Endothelial cell of umbilical vein (primary cell): ENCODE results near the gene ERAL1. TPM values are rescaled to one million over a fixed set of nuclear protein-coding genes. Genes with fewer than 3 reads are reported as not detected.

ENCODE experiments used
- BruUV-seq: library from RNA; stranded (reverse); fragments of 400-500 nt; replicated peaks from 2 replicates; lab custom pipeline; 2021; lab: Mats Ljungman, UMichigan
- CTCF ChIA-PET: fragments of 300-600, 350-600 bp; sonication (Branson Sonifier 250); formaldehyde crosslinking; loops from one replicate; lab custom pipeline; 2021; ENCODE audit warnings: antibody characterized with exemption, inconsistent platforms; lab: Charles Lee
- POLR2A ChIA-PET: fragments of 300-600, 350-600 bp; sonication (Branson Sonifier 250); formaldehyde crosslinking; loops from one replicate; lab custom pipeline; 2021; ENCODE audit warnings: antibody characterized with exemption, inconsistent platforms; lab: Charles Lee
- DNase-seq: peaks from one replicate; pipeline ENCODE4 v3.0.0-alpha.2; 2011; ENCODE audit warnings: low read depth, low spot score
- FAIRE-seq: peaks from 2 replicates; lab custom pipeline; 2011; peaks lifted over from hg19 to GRCh38; lab: Jason Lieb, UNC
- H2AFZ ChIP-seq: 2 replicates; pipeline ENCODE4 v1.6.0; 2012; ENCODE audit warnings: low read depth, low read length, control low read depth, inconsistent platforms
- H3K27ac ChIP-seq: 2 replicates; pipeline ENCODE4 v1.5.1; 2011; ENCODE audit warnings: low read depth, mild to moderate bottlenecking, control low read depth, low read length, moderate library complexity; ENCODE audit not compliant: insufficient read depth
- H3K27me3 ChIP-seq, 2 experiments: 2 replicates each; pipeline versions ENCODE4 v1.6.0 to v1.6.1; 2011; ENCODE audit warnings: low read length in 2 of 2, mixed read lengths in 1 of 2; ENCODE audit not compliant: control insufficient read depth in 2 of 2, insufficient read depth in 2 of 2
- H3K36me3 ChIP-seq, 2 experiments: 2 replicates in 1 of 2; 3 replicates in 1 of 2; pipeline ENCODE4 v1.5.1; 2011; ENCODE audit warnings: low read length in 2 of 2, mild to moderate bottlenecking in 1 of 2, moderate library complexity in 1 of 2; ENCODE audit not compliant: control insufficient read depth in 2 of 2, insufficient read depth in 2 of 2; ENCODE audit errors: extremely low read depth in 1 of 2
- H3K4me1 ChIP-seq: 3 replicates; pipeline ENCODE4 v1.5.1; 2011; ENCODE audit warnings: mild to moderate bottlenecking, low read length; ENCODE audit not compliant: control insufficient read depth, insufficient read depth; ENCODE audit errors: extremely low read depth
- H3K4me2 ChIP-seq: 2 replicates; pipeline ENCODE4 v1.6.1; 2011; ENCODE audit warnings: low read length, control low read depth, mixed read lengths; ENCODE audit not compliant: insufficient read depth
- H3K4me3 ChIP-seq, 3 experiments: fragments of 200-600 bp in 1 of 3; sonication (generic), shearing (Covaris generic) in 1 of 3; replicated peaks in 1 of 3; 2 replicates each; pipeline ENCODE4 v1.5.1; 2011 to 2016; ENCODE audit warnings: control low read depth in 3 of 3, low read length in 3 of 3, mild to moderate bottlenecking in 2 of 3, inconsistent platforms in 1 of 3, low read depth in 1 of 3, moderate library complexity in 1 of 3; ENCODE audit not compliant: insufficient read depth in 1 of 3
- H3K79me2 ChIP-seq: 2 replicates; pipeline ENCODE4 v1.6.0; 2012; ENCODE audit warnings: low read length, inconsistent platforms; ENCODE audit not compliant: control insufficient read depth, insufficient read depth
- H3K9ac ChIP-seq: replicated peaks from 2 replicates; pipeline ENCODE3; 2011; ENCODE audit warnings: low read length, control low read depth; ENCODE audit not compliant: insufficient read depth; ENCODE audit errors: extremely low read depth
- H3K9me1 ChIP-seq: replicated peaks from 3 replicates; pipeline ENCODE4 v1.6.0; 2011; ENCODE audit warnings: mild to moderate bottlenecking, low read length; ENCODE audit not compliant: control insufficient read depth, insufficient read depth; ENCODE audit errors: extremely low read depth
- H3K9me3 ChIP-seq: replicated peaks from 2 replicates; pipeline ENCODE4 v1.5.1; 2012; ENCODE audit warnings: low read length, inconsistent platforms; ENCODE audit not compliant: control insufficient read depth, insufficient read depth
- H4K20me1 ChIP-seq: replicated peaks from 2 replicates; pipeline ENCODE3; 2011; ENCODE audit warnings: mild to moderate bottlenecking, low read length; ENCODE audit not compliant: control insufficient read depth, insufficient read depth; ENCODE audit errors: extremely low read depth
- EZH2 ChIP-seq: IDR thresholded peaks from 2 replicates; pipeline ENCODE4 v1.6.1; 2012; ENCODE audit warnings: borderline replicate concordance, low read depth, mild to moderate bottlenecking, moderate library complexity, low read length, inconsistent platforms; ENCODE audit not compliant: severe bottlenecking
- FOS ChIP-seq: IDR thresholded peaks from 2 replicates; pipeline ENCODE4 v1.6.1; 2011; ENCODE audit warnings: mild to moderate bottlenecking, low read length, moderate library complexity, borderline replicate concordance; ENCODE audit not compliant: insufficient read depth
- GATA2 ChIP-seq: IDR thresholded peaks from 2 replicates; pipeline ENCODE4 v1.7.0; 2011; ENCODE audit warnings: low read depth, mild to moderate bottlenecking, moderate library complexity, mixed read lengths, low read length; ENCODE audit not compliant: insufficient read length, insufficient read depth
- JUN ChIP-seq: IDR thresholded peaks from 2 replicates; pipeline ENCODE4 v1.6.1; 2011; ENCODE audit warnings: borderline replicate concordance, low read depth; ENCODE audit not compliant: insufficient read length, insufficient read depth
- MYC ChIP-seq: IDR thresholded peaks from one replicate; pipeline ENCODE4 v1.6.1; 2011; ENCODE audit warnings: mild to moderate bottlenecking, low read depth, low read length
- POLR2A ChIP-seq: IDR thresholded peaks from 2 replicates; pipeline ENCODE4 v1.6.1; 2012; ENCODE audit warnings: low read depth, mild to moderate bottlenecking, control low read depth, low read length
- POLR2AphosphoS5 ChIP-seq: IDR thresholded peaks from 2 replicates; pipeline ENCODE4 v1.6.1; 2012; ENCODE audit warnings: low read depth, mild to moderate bottlenecking, control low read depth, low read length, moderate library complexity; ENCODE audit not compliant: insufficient read depth
- dilution Hi-C: fragments of 300-500 bp; cut with MboI; formaldehyde crosslinking; loops from one replicate; pipeline ENCODE4 v1.15.0; 2019; ENCODE audit warnings: low sequenced_read_pairs; ENCODE audit not compliant: extremely low pct_ligation_motif_present
- intact Hi-C: fragments of 100-400 bp; cut with micrococcal nuclease; formaldehyde crosslinking; loops from one replicate; pipeline ENCODE4 v1.10.0; 2022
- polyA plus RNA-seq, 4 experiments: library from polyadenylated mRNA; depleted of rRNA in 3 of 4; stranded (reverse) in 3 of 4; unstranded in 1 of 4; fragments of >200 nt; gene quantifications; 2 replicates each; pipeline versions ENCODE4 v1.2.1 to v1.2.3, GENCODE V29; 2011 to 2012; ENCODE audit warnings: missing spikeins in 1 of 4
- total RNA-seq: library from RNA; stranded (reverse); gene quantifications from 2 replicates; pipeline ENCODE4 v1.2.3, GENCODE V29; 2021
- TF ChIP-seq, protein P1 (sequence below), 2 donors: IDR thresholded peaks; 1 replicate in 1 of 2; 2 replicates in 1 of 2; pipeline ENCODE4 v1.5.1; 2011; ENCODE audit warnings: low read length in 2 of 2, mild to moderate bottlenecking in 2 of 2, moderate library complexity in 2 of 2, control low read depth in 1 of 2, inconsistent platforms in 1 of 2, low read depth in 1 of 2; ENCODE audit not compliant: insufficient read depth in 1 of 2; ENCODE audit errors: extremely low read depth in 1 of 2
- TF ChIP-seq, protein P2 (sequence below): IDR thresholded peaks from 2 replicates; pipeline ENCODE4 v1.6.1; 2011; ENCODE audit not compliant: insufficient read depth, insufficient read length

ERAL1 gene
- total and polyA plus RNA-seq, 2 donors (not counting 3 experiments of a cell fraction or from before 2014, with no cell fraction given), result 58.0 to 86.6 TPM

DNA sequence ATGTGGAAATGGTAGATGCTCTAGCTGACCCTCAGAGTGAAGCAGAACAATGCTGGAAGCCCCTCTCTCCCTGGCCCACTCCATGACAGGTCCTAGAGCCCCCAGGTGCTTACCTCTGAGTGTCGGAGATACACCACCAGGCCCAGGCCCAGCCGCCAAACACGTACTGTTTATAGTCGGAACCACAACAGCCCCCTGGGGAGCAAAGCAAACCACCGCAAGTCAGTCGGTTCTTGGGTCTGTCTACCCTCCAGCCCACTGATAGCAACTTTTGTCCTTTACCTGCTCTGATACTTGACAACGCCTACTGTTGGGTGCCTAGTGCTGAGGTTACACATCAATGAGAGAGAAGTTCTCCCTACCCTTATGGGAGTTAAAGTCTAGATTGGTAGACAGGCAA is 34.0 kb downstream of the ERAL1 start:
- Histone ChIP-seq H3K9ac (no peak overlapping the region), H3K4me1 (peaks cover 38% of the 10 kb centered on the region), H3K4me3 (no peak overlapping the region), H3K4me2 (no peak overlapping the region), H3K27me3 (no peaks in the 10 kb centered on the region), H3K9me1 (no peaks in the 10 kb centered on the region), H3K9me3 (no peaks in the 10 kb centered on the region), H3K27ac (no peak overlapping the region), H3K79me2 (peaks cover 9% of the 10 kb centered on the region), H2AFZ (no peak overlapping the region), H3K36me3 (peaks cover 0 to 18% of the 10 kb centered on the region in 2 experiments), H4K20me1 (no peaks in the 10 kb centered on the region)
- no peak for DNase-seq
- no TSS peak for BruUV-seq
- dilution Hi-C loops, result no loop called here
- no peak for FAIRE-seq
- no peak for TF ChIP-seq JUN
- TF ChIP-seq MYC, result no peak
- no peak for TF ChIP-seq FOS
- TF ChIP-seq POLR2AphosphoS5, result no peak
- TF ChIP-seq POLR2A, result no peak
- TF ChIP-seq, protein P1, sequence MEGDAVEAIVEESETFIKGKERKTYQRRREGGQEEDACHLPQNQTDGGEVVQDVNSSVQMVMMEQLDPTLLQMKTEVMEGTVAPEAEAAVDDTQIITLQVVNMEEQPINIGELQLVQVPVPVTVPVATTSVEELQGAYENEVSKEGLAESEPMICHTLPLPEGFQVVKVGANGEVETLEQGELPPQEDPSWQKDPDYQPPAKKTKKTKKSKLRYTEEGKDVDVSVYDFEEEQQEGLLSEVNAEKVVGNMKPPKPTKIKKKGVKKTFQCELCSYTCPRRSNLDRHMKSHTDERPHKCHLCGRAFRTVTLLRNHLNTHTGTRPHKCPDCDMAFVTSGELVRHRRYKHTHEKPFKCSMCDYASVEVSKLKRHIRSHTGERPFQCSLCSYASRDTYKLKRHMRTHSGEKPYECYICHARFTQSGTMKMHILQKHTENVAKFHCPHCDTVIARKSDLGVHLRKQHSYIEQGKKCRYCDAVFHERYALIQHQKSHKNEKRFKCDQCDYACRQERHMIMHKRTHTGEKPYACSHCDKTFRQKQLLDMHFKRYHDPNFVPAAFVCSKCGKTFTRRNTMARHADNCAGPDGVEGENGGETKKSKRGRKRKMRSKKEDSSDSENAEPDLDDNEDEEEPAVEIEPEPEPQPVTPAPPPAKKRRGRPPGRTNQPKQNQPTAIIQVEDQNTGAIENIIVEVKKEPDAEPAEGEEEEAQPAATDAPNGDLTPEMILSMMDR (IDR thresholded peaks at IDR 0.05; ENCODE audit: extremely low read depth in 1 of 2, insufficient read depth in 1 of 2, low read depth in 1 of 2, low read length in 2 of 2), result no peak
- no peak for TF ChIP-seq GATA2
- TF ChIP-seq, protein P2, sequence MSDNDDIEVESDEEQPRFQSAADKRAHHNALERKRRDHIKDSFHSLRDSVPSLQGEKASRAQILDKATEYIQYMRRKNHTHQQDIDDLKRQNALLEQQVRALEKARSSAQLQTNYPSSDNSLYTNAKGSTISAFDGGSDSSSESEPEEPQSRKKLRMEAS, result no peak
- no peak for TF ChIP-seq EZH2
- intact Hi-C loops, result no loop called here
- ChIA-PET CTCF (interaction anchor here (0.7 kb wide), 1 partner anchor 16 kb away, joined by 3 read pairs; no protein-coding TSS in a partner anchor), POLR2A (no interaction called here)
